Central memory CD4-positive, alpha-beta T cell (primary cell): Measurements from ENCODE around the gene DNAH3.
"Not testable (repeated sequence)": the region's sequence is repeated elsewhere in the genome, so short reads cannot be mapped to it uniquely, and the experiment has no call there.

Source experiments
- DNase-seq: peaks from one replicate; pipeline ENCODE4 v3.0.0; 2022

The DNAH3 gene

GRCh38 chr16:20984019-20984418 lies 166.6 kb downstream of the DNAH3 start:
- DNase-seq = no peak

GRCh38 chr16:20976576-20976975 lies 174.1 kb downstream of the DNAH3 start:
- no peak for DNase-seq

GRCh38 chr16:20973201-20973600 lies 177.4 kb downstream of the DNAH3 start:
- not testable (repeated sequence) for DNase-seq

- DNase-seq = no peak
Measured at GRCh38 chr16:20971401-20971800, 179.2 kb downstream of the DNAH3 start.

- no peak for DNase-seq
Measured at GRCh38 chr16:20969386-20969785, 181.3 kb downstream of the DNAH3 start.

GRCh38 chr16:20968765-20969164 lies 181.9 kb downstream of the DNAH3 start:
- DNase-seq = no peak

GRCh38 chr16:20960899-20961298 lies 189.7 kb downstream of the DNAH3 start:
- no peak for DNase-seq

- no peak for DNase-seq
Measured at GRCh38 chr16:20957153-20957552, 193.5 kb downstream of the DNAH3 start.

GRCh38 chr16:20956319-20956718 lies 194.3 kb downstream of the DNAH3 start:
- no peak for DNase-seq

- DNase-seq = no peak
Measured at GRCh38 chr16:20954574-20954973, 196.1 kb downstream of the DNAH3 start.

- DNase-seq = no peak
Measured at GRCh38 chr16:20952139-20952920, 198.3 kb downstream of the DNAH3 start.

GRCh38 chr16:20950294-20950693 lies 200.4 kb downstream of the DNAH3 start:
- DNase-seq = no peak

GRCh38 chr16:20949660-20950059 lies 201.0 kb downstream of the DNAH3 start:
- no peak for DNase-seq

- DNase-seq = no peak
Measured at GRCh38 chr16:20948444-20948843, 202.2 kb downstream of the DNAH3 start.

GRCh38 chr16:20946015-20946629 lies 204.5 kb downstream of the DNAH3 start:
- no peak for DNase-seq

- DNase-seq = not testable (repeated sequence)
Measured at GRCh38 chr16:20945575-20945875, 205.1 kb downstream of the DNAH3 start.

- DNase-seq = peak; percentile 23
Measured at GRCh38 chr16:20944861-20945574, 205.6 kb downstream of the DNAH3 start.

GRCh38 chr16:20942256-20942655 lies 208.4 kb downstream of the DNAH3 start:
- DNase-seq = no peak

GRCh38 chr16:20941636-20941926 lies 209.1 kb downstream of the DNAH3 start:
- DNase-seq = no peak

GRCh38 chr16:20940871-20941635 lies 209.6 kb downstream of the DNAH3 start:
- no peak for DNase-seq

- DNase-seq = no peak
Measured at GRCh38 chr16:20939611-20940010, 211.0 kb downstream of the DNAH3 start.

- no peak for DNase-seq
Measured at GRCh38 chr16:20938426-20938825, 212.2 kb downstream of the DNAH3 start.

- no peak for DNase-seq
Measured at GRCh38 chr16:20937736-20938135, 212.9 kb downstream of the DNAH3 start.

- DNase-seq = no peak
Measured at GRCh38 chr16:20933589-20933988, 217.1 kb downstream of the DNAH3 start.
